ENCODE data around the gene CCDC186. TPM values are rescaled to one million over a fixed set of nuclear protein-coding genes. Genes with fewer than 3 reads are reported as not detected.

CCDC186 gene
- total RNA-seq, 2 donors from 2014 or later, result 13.0 to 17.1 TPM

GRCh38 chr10:114174695-114175188 is 739 bp upstream of the CCDC186 start:
- no peak for TF ChIP-seq CTCF (IDR thresholded peaks at IDR 0.05)
- H3K9me3 ChIP-seq, result no peaks in the 10 kb centered on the region
- H3K4me1 ChIP-seq, result peaks cover 0 to 11% of the 10 kb centered on the region in 2 donors
- H3K27me3 ChIP-seq, result no peaks in the 10 kb centered on the region
- H3K27ac ChIP-seq, result peak overlapping the region; percentile 98
- peak overlapping the region; percentile 95 for H3K4me3 ChIP-seq
- no peaks in the 10 kb centered on the region for H3K36me3 ChIP-seq
- DNase-seq (ENCODE audit: low spot score), result peak; percentile 78

GRCh38 chr10:114173603-114173920 is 441 bp downstream of the CCDC186 start:
- no peaks in the 10 kb centered on the region for H3K27me3 ChIP-seq
- no peak for TF ChIP-seq CTCF (IDR thresholded peaks at IDR 0.05)
- peak overlapping the region; percentile 95 for H3K4me3 ChIP-seq
- H3K36me3 ChIP-seq, result no peaks in the 10 kb centered on the region
- no peak for DNase-seq (ENCODE audit: low spot score)
- H3K27ac ChIP-seq, result peak overlapping the region; percentile 98
- peaks cover 0 to 11% of the 10 kb centered on the region in 2 donors for H3K4me1 ChIP-seq
- peaks cover 0 to 5% of the 10 kb centered on the region in 2 donors for H3K9me3 ChIP-seq

GRCh38 chr10:114172776-114173602 is 1.0 kb downstream of the CCDC186 start:
- H3K27me3 ChIP-seq, result no peaks in the 10 kb centered on the region
- H3K9me3 ChIP-seq, result peaks cover 0 to 10% of the 10 kb centered on the region in 2 donors
- no peak for DNase-seq (ENCODE audit: low spot score)
- peaks cover 0 to 11% of the 10 kb centered on the region in 2 donors for H3K4me1 ChIP-seq
- no peaks in the 10 kb centered on the region for H3K36me3 ChIP-seq
- H3K27ac ChIP-seq, result peak overlapping the region; percentile 98
- TF ChIP-seq CTCF (IDR thresholded peaks at IDR 0.05), result no peak
- peak overlapping the region; percentile 95 for H3K4me3 ChIP-seq

- DNase-seq (ENCODE audit: low spot score), result no peak
- Histone ChIP-seq H3K9me3 (peaks cover 0 to 10% of the 10 kb centered on the region in 2 donors), H3K27ac (peak overlapping the region; percentile 98), H3K4me3 (peak overlapping the region; percentile 95), H3K4me1 (peaks cover 0 to 11% of the 10 kb centered on the region in 2 donors), H3K27me3 (no peaks in the 10 kb centered on the region), H3K36me3 (no peaks in the 10 kb centered on the region)
- no peak for TF ChIP-seq CTCF (IDR thresholded peaks at IDR 0.05)
Measured at GRCh38 chr10:114172216-114172615, 1.8 kb downstream of the CCDC186 start.

- Histone ChIP-seq H3K4me3 (no peak overlapping the region), H3K4me1 (peaks cover 0 to 24% of the 10 kb centered on the region in 2 donors), H3K27ac (no peak overlapping the region), H3K9me3 (peaks cover 0 to 10% of the 10 kb centered on the region in 2 donors), H3K36me3 (no peaks in the 10 kb centered on the region), H3K27me3 (no peaks in the 10 kb centered on the region)
- TF ChIP-seq CTCF (IDR thresholded peaks at IDR 0.05), result no peak
- DNase-seq (ENCODE audit: low spot score), result no peak
Measured at GRCh38 chr10:114168450-114169009, 5.5 kb downstream of the CCDC186 start.
